A673 (cell line): ENCODE measurements around the gene SPTLC3.

ENCODE experiments used
- EZH2 ChIP-seq: fragments of 200-600 bp; sonication (generic); IDR thresholded peaks from 2 replicates; pipeline ENCODE4 v1.6.1; 2017; ENCODE audit warnings: borderline replicate concordance, low read depth, mild to moderate bottlenecking, mixed read lengths, antibody characterized with exemption, low read length; ENCODE audit not compliant: poor library complexity, severe bottlenecking
- TF ChIP-seq, protein P1 (sequence below): fragments of 300-800, 200-600 bp; sonication (generic); conservative IDR thresholded peaks from 2 replicates; pipeline ENCODE4 v1.5.1; 2017; ENCODE audit warnings: low read depth, mild to moderate bottlenecking, antibody characterized with exemption, low read length, moderate library complexity, mixed read lengths

DNA sequence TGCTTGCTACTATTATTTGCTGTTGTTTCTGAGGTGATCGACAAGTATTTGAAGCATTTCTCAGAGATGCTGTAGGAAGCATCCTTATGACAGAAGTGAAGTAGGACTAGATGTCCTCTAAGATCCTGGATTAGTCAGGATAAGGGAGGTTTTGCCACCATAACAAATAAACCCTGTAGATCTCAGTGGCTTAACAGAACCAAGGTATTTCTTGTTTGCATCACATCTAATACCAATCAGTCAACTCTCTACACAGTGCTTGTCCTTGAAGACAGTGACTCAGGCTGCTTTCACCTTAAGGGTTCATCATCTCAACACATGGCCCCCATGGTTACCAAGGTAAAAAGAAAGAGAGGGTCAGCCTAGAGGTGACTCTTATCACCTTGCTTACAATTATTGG is 119.4 kb downstream of the SPTLC3 start:
- TF ChIP-seq, protein P1, sequence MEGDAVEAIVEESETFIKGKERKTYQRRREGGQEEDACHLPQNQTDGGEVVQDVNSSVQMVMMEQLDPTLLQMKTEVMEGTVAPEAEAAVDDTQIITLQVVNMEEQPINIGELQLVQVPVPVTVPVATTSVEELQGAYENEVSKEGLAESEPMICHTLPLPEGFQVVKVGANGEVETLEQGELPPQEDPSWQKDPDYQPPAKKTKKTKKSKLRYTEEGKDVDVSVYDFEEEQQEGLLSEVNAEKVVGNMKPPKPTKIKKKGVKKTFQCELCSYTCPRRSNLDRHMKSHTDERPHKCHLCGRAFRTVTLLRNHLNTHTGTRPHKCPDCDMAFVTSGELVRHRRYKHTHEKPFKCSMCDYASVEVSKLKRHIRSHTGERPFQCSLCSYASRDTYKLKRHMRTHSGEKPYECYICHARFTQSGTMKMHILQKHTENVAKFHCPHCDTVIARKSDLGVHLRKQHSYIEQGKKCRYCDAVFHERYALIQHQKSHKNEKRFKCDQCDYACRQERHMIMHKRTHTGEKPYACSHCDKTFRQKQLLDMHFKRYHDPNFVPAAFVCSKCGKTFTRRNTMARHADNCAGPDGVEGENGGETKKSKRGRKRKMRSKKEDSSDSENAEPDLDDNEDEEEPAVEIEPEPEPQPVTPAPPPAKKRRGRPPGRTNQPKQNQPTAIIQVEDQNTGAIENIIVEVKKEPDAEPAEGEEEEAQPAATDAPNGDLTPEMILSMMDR: no peak
- TF ChIP-seq EZH2: no peak
